ENCODE data around the gene RHOBTB3. TPM values are rescaled to one million over a fixed set of nuclear protein-coding genes. Genes with fewer than 3 reads are reported as not detected.
"Not testable (repeated sequence)": the region's sequence is repeated elsewhere in the genome, so short reads cannot be mapped to it uniquely, and the experiment has no call there.

RHOBTB3 gene
- total RNA-seq, 4 donors from 2014 or later: 70.6 to 126 (median 80.1) TPM

GRCh38 chr5:95810305-95811125 lies 79.4 kb downstream of the RHOBTB3 start:
- no peak overlapping the region for H3K4me3 ChIP-seq
- peaks cover 0 to 5% of the 10 kb centered on the region in 2 donors for H3K4me1 ChIP-seq
- TF ChIP-seq, protein P1, sequence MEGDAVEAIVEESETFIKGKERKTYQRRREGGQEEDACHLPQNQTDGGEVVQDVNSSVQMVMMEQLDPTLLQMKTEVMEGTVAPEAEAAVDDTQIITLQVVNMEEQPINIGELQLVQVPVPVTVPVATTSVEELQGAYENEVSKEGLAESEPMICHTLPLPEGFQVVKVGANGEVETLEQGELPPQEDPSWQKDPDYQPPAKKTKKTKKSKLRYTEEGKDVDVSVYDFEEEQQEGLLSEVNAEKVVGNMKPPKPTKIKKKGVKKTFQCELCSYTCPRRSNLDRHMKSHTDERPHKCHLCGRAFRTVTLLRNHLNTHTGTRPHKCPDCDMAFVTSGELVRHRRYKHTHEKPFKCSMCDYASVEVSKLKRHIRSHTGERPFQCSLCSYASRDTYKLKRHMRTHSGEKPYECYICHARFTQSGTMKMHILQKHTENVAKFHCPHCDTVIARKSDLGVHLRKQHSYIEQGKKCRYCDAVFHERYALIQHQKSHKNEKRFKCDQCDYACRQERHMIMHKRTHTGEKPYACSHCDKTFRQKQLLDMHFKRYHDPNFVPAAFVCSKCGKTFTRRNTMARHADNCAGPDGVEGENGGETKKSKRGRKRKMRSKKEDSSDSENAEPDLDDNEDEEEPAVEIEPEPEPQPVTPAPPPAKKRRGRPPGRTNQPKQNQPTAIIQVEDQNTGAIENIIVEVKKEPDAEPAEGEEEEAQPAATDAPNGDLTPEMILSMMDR (IDR thresholded peaks at IDR 0.05): no peak
- no peak for TF ChIP-seq POLR2A (IDR thresholded peaks at IDR 0.05)
- H3K27ac ChIP-seq: peak overlapping the region in 1 of 2 donors; percentile 45
- no peak for DNase-seq
- intact Hi-C loops (cut with DNase I; ENCODE audit: low total_unique reads): no loop called here
- no peaks in the 10 kb centered on the region for H3K27me3 ChIP-seq
- H3K9me3 ChIP-seq: no peaks in the 10 kb centered on the region
- no peaks in the 10 kb centered on the region for H3K36me3 ChIP-seq

DNA sequence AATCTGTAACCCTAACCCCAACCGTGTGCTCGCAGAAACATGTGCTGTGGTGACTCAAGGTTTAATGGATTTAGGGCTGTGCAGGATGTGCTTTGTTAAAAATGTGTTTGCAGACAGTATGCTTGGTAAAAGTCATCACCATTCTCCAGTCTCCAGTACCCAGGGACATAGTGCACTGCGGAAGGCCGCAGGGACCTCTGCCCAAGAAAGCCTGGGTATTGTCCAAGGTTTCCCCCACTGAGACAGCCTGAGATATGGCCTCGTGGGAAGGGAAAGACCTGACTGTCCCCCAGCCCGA lies 79.9 kb downstream of the RHOBTB3 start:
- H3K27me3 ChIP-seq; H3K4me1 ChIP-seq; H3K36me3 ChIP-seq; H3K9me3 ChIP-seq; H3K27ac ChIP-seq; intact Hi-C loops (cut with DNase I; ENCODE audit: low total_unique reads); H3K4me3 ChIP-seq; DNase-seq: not testable (repeated sequence)

- peak overlapping the region in 1 of 2 donors; percentile 9 for H3K27ac ChIP-seq
Measured at GRCh38 chr5:95811461-95812073, 80.4 kb downstream of the RHOBTB3 start.

GRCh38 chr5:95812074-95812471 lies 80.9 kb downstream of the RHOBTB3 start:
- TF ChIP-seq, protein P1 (IDR thresholded peaks at IDR 0.05): no peak
- TF ChIP-seq POLR2A (IDR thresholded peaks at IDR 0.05): no peak
- intact Hi-C loops (cut with DNase I; ENCODE audit: low total_unique reads): no loop called here
- H3K36me3 ChIP-seq: no peaks in the 10 kb centered on the region
- no peak overlapping the region for H3K4me3 ChIP-seq
- peak in 1 of 2 donors; percentile 41 for DNase-seq
- H3K4me1 ChIP-seq: peaks cover 0 to 5% of the 10 kb centered on the region in 2 donors
- H3K27ac ChIP-seq: peak overlapping the region in 1 of 2 donors; percentile 9
- no peaks in the 10 kb centered on the region for H3K9me3 ChIP-seq
- no peaks in the 10 kb centered on the region for H3K27me3 ChIP-seq

More at GRCh38 chr5:95811461-95812073, 80.4 kb downstream of the RHOBTB3 start:
- H3K27me3 ChIP-seq; H3K36me3 ChIP-seq; intact Hi-C loops (cut with DNase I; ENCODE audit: low total_unique reads); DNase-seq; H3K4me1 ChIP-seq; H3K4me3 ChIP-seq; H3K9me3 ChIP-seq: not testable (repeated sequence)

DNA sequence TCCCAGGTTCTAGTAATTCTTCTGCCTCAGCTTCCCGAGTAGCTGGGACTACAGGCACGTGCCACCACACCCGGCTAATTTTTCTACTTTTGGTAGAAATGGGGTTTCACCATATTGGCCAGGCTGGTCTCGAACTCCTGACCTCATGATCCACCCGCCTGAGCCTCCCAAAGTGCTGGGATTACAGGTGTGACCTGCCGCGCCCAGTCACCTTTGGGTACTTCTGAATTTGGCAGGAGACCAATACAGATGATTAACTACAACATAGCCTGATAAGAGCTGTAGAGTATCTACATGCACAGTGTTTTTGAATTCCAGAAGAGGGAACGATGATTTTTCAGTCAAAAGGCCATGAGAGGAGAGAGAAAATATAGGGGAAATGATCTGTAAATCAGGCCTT lies 81.9 kb downstream of the RHOBTB3 start:
- intact Hi-C loops (cut with DNase I; ENCODE audit: low total_unique reads); H3K36me3 ChIP-seq; H3K27me3 ChIP-seq; H3K9me3 ChIP-seq; H3K27ac ChIP-seq; H3K4me3 ChIP-seq; DNase-seq; H3K4me1 ChIP-seq: not testable (repeated sequence)

DNA sequence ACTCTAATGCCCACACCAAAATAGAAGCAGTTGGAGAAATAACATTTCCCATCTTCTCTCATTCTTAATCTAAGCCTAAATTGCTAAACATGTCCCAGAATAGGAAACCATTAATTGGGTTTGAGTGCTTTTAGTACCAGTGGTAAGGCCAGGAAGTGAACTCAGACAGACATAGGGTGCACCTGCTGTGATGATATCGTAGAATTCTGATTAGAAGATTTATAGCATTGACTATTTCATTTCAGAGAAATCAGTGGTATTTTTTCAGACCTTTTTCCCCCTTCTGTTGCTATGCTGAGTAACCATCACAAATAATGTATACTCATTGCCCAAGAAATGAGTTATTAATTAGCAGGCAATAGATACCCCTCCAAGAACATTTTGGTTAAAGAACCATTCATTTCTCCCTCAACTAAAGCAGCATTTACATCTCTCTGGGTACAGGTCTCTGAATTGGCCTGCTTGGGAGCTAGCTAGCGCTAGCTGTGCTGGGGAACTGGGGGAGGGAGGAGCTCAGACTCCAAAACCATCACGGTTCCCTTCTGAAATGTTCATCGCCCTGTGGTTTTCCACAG lies 84.1 kb downstream of the RHOBTB3 start:
- Histone ChIP-seq H3K27ac (no peak overlapping the region), H3K4me3 (no peak overlapping the region), H3K27me3 (no peaks in the 10 kb centered on the region), H3K4me1 (no peaks in the 10 kb centered on the region), H3K36me3 (no peaks in the 10 kb centered on the region), H3K9me3 (no peaks in the 10 kb centered on the region)
- intact Hi-C loops (cut with DNase I; ENCODE audit: low total_unique reads): no loop called here
- DNase-seq: no peak
- TF ChIP-seq, protein P1 (IDR thresholded peaks at IDR 0.05): no peak
- no peak for TF ChIP-seq POLR2A (IDR thresholded peaks at IDR 0.05)

All from uterus (tissue), 4 donors.